GM19238 (cell line): ENCODE measurements around the gene ZNF408.
"Not testable (repeated sequence)": the region's sequence is repeated elsewhere in the genome, so short reads cannot be mapped to it uniquely, and the experiment has no call there.

Experiments used
- DNase-seq: peaks from one replicate; pipeline ENCODE4 v3.0.0; 2011; ENCODE audit warnings: low spot score; ENCODE audit not compliant: insufficient read length

The ZNF408 gene

DNA sequence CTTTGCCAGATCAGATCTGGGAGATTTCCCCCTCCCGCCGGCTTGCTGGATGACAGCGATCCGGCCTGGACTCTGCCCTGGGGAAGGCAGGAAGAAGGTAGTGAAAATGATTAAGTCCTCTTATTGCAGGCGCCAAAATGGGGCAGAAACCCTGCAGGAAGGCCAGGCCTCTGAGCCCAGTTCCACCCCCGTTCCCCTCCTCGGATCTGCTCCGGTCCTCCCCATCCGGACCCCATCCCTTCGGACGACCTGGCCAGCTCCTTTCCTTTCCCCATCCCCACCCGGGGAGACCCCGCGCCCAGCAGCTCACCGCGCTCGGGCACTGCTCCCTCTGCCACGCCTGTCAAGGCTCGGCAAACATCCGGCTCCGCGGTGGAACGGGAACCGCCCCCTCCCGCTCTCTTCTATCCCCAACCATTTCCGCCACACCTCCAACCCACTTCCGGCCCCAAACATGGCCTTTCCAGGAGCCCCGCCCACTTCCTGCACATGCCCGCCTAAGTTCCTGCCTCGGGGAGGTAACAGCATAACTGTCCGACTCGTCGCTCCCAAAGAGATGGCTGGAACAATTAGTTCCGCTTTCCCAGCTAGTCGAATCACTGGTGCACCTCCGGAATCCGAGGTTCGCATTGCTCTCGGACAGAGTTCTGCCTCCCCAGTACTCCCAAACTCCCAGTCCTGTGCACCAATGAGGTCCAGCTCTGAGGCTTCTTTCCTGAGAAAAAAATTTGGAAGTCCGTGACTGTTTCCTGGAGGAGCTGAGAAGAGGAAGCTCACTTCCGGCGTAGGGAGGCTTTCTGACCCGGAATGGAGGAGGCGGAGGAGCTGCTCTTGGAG is at the start of gene ZNF408, which contains the start of gene ARHGAP1:
TSS of gene ZNF408 (plus strand) at position 791 of the 837 bp plus-strand sequence. CDS start at position 808, 17 bp downstream.
TSS of gene ARHGAP1 (minus strand) at position 379 of the 837 bp plus-strand sequence. CDS start 4,512 bp downstream, outside the sequence.
- DNase-seq, result peak; percentile 92

DNA sequence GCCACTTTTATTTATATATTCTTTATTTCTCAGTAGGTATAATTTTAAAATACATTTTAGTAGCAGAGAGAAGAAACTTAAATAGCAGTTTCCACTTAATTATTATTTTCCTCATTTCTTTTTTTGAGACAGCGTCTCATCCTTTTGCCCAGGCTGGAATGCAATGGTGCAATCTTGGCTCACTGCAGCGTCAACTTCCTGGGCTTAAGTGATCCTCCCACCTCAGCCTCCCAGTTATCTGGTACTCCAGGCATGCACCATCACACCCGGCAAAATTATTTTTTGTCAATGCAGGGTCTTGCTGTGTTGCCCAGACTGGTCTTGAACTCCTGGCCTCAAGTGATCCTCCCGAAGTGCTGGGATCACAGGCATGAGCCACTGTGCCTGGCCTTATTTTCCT is 45.2 kb upstream of the ZNF408 start:
- DNase-seq, result no peak

DNA sequence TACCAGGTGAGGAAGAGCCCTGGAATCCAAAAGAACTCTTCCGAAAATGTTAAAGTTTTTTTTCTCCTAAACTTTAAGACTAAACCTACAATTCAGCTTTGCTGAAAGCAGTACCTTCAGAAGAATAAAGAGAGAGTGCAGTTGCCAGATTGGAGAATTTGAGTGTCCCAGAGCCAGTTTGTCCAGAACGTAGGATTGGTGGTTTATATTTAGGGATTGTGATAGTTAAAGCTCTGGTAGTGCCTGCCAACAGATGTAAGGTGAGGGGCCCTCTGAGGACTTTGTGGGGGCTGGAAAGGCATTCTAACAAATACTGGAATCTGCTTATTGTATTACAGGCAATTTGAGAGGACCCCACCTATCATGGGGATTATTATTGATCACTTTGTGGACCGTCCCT is 43.6 kb upstream of the ZNF408 start:
- no peak for DNase-seq

DNA sequence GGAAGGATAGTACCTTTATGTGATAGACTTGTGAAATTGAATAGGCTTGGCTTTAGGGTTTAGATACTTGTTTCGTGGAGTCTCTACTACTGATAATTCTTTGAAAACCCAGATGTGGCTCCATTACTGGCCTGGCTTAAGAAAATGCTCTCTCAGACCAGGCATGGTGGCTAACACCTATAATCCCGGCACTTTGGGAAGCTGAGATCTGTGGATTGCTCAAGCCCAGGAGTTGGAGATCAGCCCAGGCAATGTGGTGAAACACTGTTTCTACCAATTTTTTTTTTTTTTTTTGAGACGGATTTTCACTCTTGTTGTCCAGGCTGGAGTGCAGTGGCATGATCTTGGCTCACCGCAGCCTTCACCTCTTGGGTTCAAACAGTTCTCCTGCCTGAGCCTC is 42.6 kb upstream of the ZNF408 start:
- DNase-seq, result no peak

DNA sequence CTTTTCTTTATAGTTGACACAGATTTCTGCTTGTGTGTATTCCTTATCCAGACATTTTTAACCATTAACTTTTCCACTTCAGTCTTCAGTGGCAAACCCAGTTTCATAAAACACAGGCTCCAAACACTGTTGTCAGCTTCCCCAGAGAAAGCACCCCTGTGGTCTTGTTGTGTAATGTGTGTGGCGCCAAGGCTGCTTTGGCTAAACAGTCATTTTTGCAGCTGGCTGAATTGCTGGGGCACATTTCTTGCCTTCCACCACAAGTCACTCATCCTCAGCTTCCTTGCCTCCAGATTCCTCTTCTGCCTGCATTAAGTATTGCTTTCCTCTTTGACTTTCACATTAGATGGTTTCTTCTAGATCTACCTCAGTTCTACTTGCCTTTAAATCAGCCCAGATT is 40.9 kb upstream of the ZNF408 start:
- no peak for DNase-seq

DNA sequence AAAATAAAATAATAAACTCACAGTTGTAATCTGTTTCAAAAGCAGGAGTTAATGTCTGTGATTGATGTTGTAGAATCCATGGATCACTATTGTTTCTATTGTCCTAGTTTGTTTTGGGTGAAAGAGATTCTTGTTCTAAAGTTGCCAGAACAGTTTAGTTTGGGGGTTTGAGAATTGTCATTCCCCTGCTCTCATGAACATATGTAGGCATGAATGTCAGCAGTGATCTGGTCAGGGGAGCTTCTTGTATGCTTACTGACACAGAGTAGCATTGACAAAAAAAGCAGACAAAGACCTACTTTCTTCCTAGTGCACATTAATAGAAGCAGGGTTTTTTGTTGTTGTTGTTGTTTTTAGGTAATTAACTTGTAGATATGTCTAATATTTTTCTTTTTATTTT is 39.0 kb upstream of the ZNF408 start:
- DNase-seq, result no peak

DNA sequence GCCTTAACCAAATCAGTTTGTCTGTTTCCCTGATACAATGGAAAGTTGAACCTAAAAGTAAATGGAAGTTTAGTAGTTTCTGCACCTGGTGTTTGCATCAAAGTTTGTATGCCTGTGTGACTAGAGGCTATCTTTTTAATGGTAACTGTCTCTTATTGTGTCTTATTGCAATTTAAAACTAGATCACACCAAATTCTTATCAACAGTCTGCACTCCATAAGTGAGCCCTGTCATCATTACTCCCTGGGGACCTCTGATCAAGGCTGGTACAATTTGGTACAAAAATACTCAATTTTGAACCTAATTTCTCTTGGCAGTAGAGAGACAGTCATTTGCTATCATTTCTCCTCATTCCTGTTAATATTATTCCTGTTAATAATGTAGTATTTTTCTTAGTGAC is 38.5 kb upstream of the ZNF408 start:
- DNase-seq, result no peak

DNA sequence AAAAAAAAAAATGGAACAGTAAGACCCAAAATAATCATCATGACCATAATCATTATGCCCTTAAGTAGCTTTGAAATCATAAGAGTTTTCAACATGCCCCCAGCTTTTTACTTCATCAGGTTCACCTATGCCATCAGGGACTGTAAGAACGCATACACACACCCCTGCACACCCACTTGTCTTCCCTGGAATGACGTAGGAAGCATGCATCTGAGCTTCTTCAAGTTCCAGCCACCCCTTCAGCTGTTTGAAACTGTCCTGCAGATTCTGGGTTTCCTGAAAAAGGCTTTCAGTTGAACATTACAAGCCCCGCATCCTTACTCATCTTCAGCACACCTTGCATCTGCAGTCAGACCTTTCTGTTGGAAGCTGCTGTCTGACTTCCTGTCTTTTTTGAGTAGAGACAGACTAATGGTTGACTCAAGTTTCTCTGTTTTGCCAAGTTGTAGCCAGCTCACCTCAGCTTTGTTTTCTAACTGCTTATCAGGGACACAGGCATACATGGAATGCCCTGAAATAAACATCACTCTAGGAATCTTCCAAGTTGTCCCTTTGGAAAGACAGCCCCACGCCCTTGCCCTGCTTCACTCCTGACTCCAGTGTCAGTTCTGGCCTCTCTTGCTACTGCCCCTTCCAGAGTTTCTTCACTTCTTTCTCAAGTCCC is 37.4 kb upstream of the ZNF408 start:
- DNase-seq, result no peak

DNA sequence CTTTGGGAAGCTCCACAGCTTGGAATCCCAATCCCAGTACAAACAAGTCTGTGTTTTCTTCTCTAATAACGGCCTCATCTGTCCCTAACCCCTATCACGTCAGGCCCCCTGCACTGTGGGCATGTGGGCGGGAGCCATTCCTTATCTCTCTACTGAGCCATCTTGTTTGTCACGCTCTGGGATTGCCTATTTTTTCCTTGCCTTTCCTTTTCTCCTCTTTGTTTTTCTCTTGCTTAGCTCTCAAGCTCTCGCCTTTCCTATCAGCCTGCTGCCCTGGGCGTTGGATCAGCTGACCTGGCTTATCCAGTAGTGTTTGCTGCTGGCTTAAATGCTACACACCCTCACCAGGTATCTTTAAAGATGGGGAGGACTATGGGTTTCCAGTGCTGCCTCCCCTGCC is 36.2 kb upstream of the ZNF408 start:
- no peak for DNase-seq

DNA sequence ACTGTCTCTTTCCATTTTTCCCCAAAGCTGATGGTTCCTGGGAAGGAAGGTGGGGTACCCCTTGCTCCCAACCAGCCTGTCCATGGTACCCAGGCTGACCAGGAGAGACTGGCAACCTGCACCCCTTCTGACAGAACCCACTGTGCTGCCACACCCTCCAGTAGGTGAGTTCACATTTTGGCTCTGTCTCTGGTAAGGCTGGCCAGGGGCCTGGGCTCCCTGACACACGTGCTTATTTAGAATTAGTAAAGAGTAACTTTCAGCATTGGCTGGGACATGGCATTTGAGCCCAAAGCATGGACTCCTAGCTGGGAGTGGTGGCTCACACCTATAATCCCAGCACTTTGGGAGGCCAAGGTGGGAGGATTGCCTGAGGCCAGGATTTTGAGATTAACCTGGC is 35.5 kb upstream of the ZNF408 start:
- no peak for DNase-seq

DNA sequence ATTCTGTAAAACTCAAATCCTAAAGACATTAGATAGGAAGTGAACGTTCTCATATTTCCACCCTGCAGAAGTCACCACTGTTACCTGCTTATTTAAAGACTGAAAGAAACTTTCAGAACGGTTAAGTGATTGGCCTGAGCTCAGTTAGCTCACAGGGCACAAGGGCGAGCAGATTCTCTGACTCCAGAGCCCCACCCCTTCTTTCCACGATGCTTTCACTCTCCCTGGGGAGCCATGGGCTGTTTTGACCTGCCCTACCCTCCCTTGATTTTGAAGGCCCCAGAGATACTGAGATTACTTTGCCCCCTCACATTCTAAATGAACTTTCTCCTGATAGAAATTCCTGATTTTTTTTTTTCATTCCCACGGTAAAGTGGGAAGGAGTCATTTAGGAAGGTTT is 34.3 kb upstream of the ZNF408 start:
- DNase-seq, result no peak

DNA sequence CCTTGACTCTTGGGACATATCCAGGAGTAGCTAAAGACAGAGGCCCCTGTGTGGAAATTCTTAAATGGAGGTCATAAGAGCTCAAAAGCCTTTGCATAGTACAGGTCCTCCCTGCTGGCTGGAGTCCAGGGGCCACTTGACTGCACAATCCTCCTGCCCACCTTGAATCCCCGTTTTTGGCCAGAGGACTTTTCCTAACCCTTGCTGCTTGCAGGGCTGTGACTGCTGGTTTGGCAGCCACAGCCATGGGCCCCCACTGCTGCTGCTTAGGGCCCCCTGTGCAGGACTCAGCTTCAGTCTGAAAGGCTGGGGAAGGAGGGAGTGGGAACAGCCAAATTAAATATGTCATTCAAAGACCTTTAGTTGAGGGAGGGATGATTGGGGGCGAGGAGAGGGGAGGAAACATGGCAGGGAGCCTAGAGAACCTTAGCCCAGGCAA is 33.8 kb upstream of the ZNF408 start:
- no peak for DNase-seq

DNA sequence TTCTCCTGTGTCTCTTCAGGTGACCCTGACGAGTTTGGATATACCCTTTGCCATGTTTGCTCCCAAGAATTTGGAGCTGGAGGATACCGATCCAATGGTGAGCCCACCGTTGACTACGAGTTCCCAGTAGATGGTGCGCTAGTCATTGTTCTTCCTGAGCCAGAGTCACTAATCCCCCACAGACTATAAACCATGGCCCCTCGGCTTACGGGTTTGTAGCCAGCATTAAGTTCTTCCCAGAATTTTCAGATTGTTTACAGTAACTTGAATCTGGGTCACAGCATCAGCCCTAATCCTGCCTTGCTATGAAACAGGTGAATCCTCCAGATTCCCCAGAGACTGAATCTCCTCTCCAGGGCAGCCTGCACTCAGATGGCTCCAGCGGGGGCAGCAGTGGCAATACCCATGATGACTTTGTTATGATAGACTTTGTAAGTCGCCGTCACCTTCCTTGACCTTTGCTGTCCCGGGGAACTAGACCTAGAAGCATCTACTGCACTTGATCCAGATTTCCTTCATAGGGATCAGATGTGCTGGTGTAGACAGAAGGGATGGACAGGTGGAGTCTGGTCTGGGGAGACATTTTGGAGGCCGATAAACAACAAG is 32.2 kb upstream of the ZNF408 start:
- DNase-seq, result no peak

DNA sequence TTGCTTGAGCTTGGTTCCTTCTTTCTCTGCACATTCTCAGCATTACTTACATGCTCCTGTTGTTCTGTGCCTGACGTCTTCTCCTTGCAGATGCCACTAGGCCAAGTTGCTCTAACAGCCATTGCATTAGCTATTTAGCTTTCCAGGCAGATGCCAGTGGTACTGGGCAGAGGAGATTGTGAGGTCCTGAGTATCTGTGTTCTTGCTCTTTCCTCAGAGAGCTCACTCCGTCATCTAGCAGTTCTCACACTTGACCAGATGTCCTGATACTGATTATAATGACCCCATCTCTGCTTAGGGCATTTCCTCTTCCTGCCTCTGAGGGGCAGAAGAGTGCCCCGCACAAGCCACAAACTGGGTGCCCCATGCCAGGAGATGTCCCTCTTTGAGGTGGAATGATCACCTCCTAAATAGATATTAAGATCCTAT is 31.1 kb upstream of the ZNF408 start:
- DNase-seq, result no peak

DNA sequence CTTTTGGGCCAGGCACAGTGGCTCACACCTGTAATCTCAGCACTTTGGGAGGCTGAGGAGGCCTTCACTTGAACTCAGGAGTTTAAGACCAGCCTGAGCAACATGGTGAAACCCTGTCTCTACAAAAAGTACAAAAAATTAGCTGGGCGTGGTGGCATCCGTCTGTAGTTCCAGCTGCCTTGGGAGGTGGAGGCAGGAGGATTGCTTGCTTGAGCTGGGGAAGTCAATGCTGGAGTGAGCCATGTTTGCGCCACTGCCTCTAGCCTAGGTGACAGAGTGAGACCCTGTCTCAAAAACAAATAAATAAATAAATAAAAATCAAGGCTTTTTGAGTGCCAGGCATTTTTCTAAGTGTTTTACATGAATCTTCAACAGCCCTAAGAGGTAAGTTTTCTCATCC is 30.3 kb upstream of the ZNF408 start:
- DNase-seq, result not testable (repeated sequence)

DNA sequence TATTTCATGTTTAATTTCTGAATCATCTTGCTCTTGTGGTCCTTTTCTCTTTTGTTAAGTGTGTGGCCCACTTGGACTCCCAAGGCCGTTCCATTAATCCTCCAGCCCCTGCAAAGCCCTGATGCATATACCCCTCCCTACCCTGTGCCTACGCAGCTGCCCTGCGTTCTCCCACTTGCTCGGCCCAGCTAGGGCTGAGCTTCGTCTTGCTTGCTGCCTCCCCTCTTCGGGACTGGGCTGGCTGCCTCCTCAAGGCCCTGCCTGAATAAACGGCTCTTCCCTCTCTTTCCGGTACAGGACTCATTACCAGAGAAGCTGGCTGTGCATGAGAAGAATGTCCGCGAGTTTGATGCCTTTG is 28.9 kb upstream of the ZNF408 start:
- DNase-seq, result no peak

DNA sequence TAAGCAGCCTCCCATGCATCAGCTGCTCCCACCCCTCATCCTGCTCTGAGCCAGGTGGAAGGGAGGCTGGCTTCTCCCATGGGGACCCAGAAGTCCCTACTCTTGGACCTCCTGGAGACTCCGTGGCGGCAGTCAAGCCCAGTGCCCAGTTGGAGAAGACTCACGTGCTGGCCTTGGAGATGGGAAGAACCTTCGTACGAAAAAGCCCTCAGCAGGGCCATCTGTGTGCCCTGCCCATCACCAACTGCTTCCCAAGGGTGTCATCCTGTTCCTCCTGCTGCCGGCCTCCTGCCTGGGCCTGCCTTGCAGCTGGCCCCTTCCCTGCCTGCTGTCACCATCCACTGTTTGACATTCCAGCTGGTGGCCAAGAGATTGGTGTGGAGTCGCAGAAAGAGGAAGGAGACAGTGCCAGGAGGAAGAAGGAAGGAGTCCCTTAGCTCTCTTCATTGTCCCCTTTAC is 28.4 kb upstream of the ZNF408 start:
- no peak for DNase-seq

DNA sequence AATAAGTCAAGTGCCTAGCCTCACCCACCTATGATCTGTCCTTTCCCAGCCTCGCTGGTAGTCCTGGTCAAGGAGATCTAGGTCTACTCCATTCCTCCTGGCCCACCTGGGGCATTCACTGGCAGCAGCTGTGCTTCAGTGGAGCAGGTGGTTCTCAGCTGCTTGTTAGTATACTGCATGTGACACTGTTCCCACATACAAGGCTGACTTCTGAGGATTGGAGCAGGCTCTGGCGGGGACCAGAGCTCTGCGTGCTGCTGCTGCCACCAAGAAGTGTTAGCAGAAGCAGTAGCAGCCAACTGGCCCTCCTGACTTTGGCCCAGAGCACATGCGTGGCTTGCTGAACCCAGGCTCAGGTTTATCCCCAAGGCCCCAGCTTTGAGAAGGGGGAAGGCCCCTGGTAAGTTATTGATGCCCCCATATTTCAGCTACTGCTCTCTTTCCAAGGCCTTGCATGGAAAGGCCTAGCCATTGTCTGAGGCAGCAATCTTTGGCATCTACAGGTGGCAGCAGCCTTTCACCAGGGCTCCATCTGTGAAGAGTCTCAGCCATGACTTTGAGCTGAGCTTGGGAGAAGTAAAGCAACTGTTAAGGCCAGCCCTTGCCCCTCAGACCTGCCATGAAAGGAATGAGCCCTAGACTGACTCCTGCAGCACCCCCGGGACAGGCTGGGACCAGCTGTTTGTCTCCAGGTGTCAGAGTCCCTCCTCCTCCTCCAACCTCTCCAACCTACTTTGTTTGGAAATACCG is 26.9 kb upstream of the ZNF408 start:
- no peak for DNase-seq

DNA sequence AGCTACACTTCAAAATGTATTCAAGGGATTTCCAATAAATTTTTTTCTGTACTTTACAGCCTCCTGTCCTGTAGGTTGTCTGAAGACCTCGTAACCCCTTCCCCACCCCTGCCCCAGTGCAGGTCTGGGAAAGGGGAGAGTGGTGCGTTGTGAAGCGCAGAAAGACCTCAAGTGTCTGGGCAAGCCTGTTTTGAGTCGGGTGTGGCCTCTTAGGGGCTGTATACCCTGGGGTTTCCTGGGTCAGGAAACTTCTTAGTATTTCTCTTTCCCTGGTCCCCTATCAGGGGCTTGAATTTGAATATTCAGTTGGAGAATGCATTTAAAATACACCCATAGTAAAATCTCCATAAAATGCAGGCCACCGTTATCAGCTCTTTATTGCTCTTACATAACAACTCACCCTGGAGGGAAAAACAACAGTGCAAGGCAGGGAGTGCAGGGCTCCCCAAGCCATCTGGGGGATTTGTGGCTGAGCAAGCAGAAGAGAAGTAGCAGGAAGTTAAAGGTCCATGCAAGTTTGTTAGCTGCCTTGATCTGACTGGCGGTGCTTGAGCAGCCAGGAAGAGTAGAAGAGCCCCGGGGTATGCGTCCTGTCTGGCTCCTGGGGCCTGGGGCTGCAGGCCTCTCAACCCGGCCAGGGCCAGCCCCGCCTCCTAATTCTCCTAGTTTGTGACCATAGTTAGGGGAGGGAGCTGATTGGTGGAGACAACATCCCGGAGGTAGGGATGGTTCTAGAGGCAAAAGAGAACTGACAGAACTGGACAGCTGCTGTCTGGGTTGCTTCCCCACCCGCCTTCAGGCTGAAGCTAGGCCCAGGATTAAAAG is 26.2 kb upstream of the ZNF408 start:
- DNase-seq, result no peak

DNA sequence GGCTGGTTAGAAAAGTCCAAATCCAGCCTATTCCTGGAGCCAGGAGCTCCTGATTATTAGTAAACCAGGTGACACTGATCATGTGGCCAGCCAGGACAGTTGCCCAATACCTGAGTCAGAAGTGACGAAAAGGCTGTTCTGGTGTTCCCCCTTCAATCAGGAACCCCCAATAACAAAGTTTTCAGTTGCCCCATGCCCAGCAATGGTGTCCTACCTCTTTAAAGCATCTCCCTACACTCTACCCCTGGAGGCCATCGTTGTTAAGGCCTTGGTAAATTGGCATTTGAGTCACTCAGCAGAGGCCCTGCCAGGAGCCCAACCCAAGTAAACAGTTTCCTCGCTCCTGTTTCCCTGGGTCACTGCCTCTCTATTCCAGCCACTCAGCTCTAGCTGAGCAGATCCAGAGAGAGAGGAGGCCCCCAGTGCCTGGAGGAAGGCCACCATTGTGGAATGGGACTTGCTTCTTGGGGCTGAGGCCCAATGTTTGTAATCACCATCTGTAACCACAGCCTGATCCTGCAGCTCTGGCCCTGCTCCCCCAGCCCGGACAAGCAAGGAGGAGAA is 25.5 kb upstream of the ZNF408 start:
- DNase-seq, result no peak
